Kidney epithelial cell (primary cell): Measurements from ENCODE around the gene SUN1. TPM values are rescaled to one million over a fixed set of nuclear protein-coding genes. Genes with fewer than 3 reads are reported as not detected.

Experiments used
- DNase-seq: peaks from one replicate; pipeline ENCODE4 v3.0.0-alpha.2; 2010; ENCODE audit warnings: low read depth
- H3K27me3 ChIP-seq: 2 replicates; pipeline ENCODE4 v1.6.0; 2011; ENCODE audit warnings: low read length; ENCODE audit not compliant: control insufficient read depth, insufficient read depth
- H3K36me3 ChIP-seq: 2 replicates; pipeline ENCODE4 v1.5.1; 2011; ENCODE audit warnings: low read length; ENCODE audit not compliant: control insufficient read depth, insufficient read depth
- H3K4me3 ChIP-seq: 2 replicates; pipeline ENCODE4 v1.5.1; 2011; ENCODE audit warnings: low read depth, mild to moderate bottlenecking, control low read depth, low read length
- total RNA-seq: library from RNA; depleted of rRNA; stranded (reverse); fragments of >200 nt; gene quantifications from 2 replicates; pipeline ENCODE4 v1.2.3, GENCODE V29; 2015
- TF ChIP-seq, protein P1 (sequence below): IDR thresholded peaks from 2 replicates; pipeline ENCODE4 v1.5.1; 2011; ENCODE audit warnings: mild to moderate bottlenecking, moderate library complexity, low read length, control low read depth, inconsistent platforms; ENCODE audit not compliant: insufficient read depth, poor library complexity, severe bottlenecking

Gene SUN1
- total RNA-seq, 1 donor from 2014 or later = 192 TPM

- H3K27me3 ChIP-seq = no peaks in the 10 kb centered on the region
- TF ChIP-seq, protein P1, sequence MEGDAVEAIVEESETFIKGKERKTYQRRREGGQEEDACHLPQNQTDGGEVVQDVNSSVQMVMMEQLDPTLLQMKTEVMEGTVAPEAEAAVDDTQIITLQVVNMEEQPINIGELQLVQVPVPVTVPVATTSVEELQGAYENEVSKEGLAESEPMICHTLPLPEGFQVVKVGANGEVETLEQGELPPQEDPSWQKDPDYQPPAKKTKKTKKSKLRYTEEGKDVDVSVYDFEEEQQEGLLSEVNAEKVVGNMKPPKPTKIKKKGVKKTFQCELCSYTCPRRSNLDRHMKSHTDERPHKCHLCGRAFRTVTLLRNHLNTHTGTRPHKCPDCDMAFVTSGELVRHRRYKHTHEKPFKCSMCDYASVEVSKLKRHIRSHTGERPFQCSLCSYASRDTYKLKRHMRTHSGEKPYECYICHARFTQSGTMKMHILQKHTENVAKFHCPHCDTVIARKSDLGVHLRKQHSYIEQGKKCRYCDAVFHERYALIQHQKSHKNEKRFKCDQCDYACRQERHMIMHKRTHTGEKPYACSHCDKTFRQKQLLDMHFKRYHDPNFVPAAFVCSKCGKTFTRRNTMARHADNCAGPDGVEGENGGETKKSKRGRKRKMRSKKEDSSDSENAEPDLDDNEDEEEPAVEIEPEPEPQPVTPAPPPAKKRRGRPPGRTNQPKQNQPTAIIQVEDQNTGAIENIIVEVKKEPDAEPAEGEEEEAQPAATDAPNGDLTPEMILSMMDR = no peak
- DNase-seq = no peak
- H3K36me3 ChIP-seq = peaks cover 4% of the 10 kb centered on the region
- no peak overlapping the region for H3K4me3 ChIP-seq
Observed at GRCh38 chr7:888081-889024, 56.1 kb downstream of the SUN1 start.

DNA sequence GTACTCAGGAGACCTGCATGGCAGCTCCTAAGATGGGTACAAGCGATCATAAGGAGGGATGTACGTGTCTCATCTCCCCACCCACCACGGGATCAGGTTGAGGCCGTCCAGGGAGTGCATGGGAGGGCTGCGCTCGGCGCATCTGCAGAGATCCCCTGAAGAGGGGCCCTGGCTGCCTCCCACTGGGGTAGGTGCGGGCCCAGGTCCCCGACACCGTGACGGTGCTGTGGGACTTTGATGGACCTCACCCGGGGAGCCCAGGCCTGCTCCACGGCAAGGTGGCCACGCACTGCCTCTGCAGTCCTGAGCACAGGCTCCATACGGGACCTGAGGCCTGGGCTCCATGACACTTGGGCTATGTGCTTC, 56.7 kb downstream of the SUN1 start:
- Histone ChIP-seq H3K36me3 (peaks cover 4% of the 10 kb centered on the region), H3K27me3 (no peaks in the 10 kb centered on the region), H3K4me3 (no peak overlapping the region)
- DNase-seq = no peak
- TF ChIP-seq, protein P1 = no peak

DNA sequence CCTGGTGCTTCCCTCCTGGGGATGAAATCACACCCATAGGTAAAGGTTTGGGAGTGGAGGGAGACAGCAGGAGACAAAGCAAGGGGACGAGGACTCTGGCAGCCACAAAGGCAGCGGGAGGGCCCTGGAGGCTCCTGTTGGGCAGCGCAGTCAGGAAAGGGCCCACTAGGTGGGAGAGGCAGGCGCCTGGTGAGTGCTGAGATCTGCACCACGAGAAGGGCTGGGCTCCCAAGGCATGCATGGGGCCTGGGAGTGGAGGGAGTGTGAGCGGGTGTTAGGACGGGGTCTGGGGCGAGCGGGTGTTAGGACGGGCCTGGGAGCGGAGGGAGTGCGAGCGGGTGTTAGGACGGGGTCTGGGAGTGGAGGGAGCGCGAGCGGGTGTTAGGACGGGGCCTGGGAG, 57.1 kb downstream of the SUN1 start:
- peaks cover 4% of the 10 kb centered on the region for H3K36me3 ChIP-seq

DNA sequence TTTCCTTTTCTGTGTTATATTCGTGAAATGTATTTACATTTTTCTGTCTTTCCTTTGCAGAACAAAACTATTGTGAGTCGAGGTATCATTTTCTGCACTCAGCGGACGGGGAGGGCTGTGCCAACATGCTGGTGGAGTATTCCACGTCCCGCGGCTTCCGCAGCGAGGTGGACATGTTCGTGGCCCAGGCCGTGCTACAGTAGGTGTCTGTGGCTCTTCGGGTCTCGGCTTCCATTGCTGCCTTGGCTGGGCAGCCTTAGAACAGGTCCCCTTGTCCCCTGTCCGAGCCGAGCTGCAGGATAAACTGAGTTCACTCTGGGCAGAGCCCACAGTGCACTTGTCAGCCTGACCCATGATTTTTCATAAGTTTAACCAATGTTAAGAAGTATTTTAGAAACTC, 58.6 kb downstream of the SUN1 start:
- Histone ChIP-seq H3K4me3 (no peak overlapping the region), H3K36me3 (peaks cover 4% of the 10 kb centered on the region), H3K27me3 (no peaks in the 10 kb centered on the region)
- DNase-seq = no peak
- TF ChIP-seq, protein P1 = no peak

More for the DNA sequence above, 57.1 kb downstream of the SUN1 start:
- no peak overlapping the region for H3K4me3 ChIP-seq
- DNase-seq = no peak
- H3K27me3 ChIP-seq = no peaks in the 10 kb centered on the region
- TF ChIP-seq, protein P1 = no peak

DNA sequence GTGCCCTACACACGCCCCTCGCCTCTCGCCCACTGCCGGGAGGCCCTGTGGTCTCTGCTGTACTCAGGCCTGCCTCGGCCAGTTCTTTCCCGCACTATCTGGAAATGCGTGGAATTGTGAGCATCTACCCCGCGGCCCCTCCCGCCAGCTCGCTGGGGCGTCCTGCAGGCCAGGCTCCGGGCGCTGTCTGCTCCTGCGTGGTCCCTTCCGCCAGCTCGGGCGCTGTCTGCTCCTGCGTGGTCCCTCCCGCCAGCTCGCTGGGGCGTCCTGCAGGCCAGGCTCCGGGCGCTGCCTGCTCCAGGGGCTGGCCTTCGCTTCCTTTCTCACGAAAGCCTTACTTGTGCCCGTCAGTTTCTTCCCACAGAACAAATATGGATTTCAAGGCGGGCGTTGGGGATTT, 59.0 kb downstream of the SUN1 start:
- Histone ChIP-seq H3K36me3 (peaks cover 4% of the 10 kb centered on the region), H3K4me3 (no peak overlapping the region), H3K27me3 (no peaks in the 10 kb centered on the region)
- no peak for DNase-seq
- TF ChIP-seq, protein P1 = no peak

GRCh38 chr7:891805-892204, 59.5 kb downstream of the SUN1 start:
- TF ChIP-seq, protein P1 = no peak
- DNase-seq = no peak
- Histone ChIP-seq H3K27me3 (no peaks in the 10 kb centered on the region), H3K4me3 (no peak overlapping the region), H3K36me3 (peaks cover 4% of the 10 kb centered on the region)
